DND-41 (cell line): ENCODE measurements around the gene CEL.
"Not testable (repeated sequence)": the region's sequence is repeated elsewhere in the genome, so short reads cannot be mapped to it uniquely, and the experiment has no call there.

ENCODE experiments used
- ATAC-seq: fragments of 200-7000 bp; cut with Tn5 transposase; 3 replicates; pipeline ENCODE4 v1.9.1; 2021; ENCODE audit warnings: low read depth; ENCODE audit not compliant: insufficient read depth
- DNase-seq: peaks from one replicate; pipeline ENCODE4 v3.0.0-alpha.2; 2020
- H2AFZ ChIP-seq: 2 replicates; pipeline ENCODE4 v1.6.0; 2012; ENCODE audit warnings: low read depth, low read length
- H3K27ac ChIP-seq: 2 replicates; pipeline ENCODE4 v1.5.1; 2012; ENCODE audit warnings: low read length, inconsistent platforms
- H3K27me3 ChIP-seq: fragments of 200-600 bp; sonication (generic); 2 replicates; pipeline ENCODE4 v1.6.0; 2012; ENCODE audit warnings: low read length, mild to moderate bottlenecking, inconsistent platforms; ENCODE audit not compliant: insufficient read depth, poor library complexity
- H3K36me3 ChIP-seq: 2 replicates; pipeline ENCODE4 v1.5.1; 2012; ENCODE audit warnings: low read length, inconsistent platforms; ENCODE audit not compliant: insufficient read depth
- H3K4me1 ChIP-seq: 2 replicates; pipeline ENCODE4 v1.5.1; 2012; ENCODE audit warnings: mild to moderate bottlenecking, low read length; ENCODE audit not compliant: insufficient read depth
- H3K4me2 ChIP-seq: 2 replicates; pipeline ENCODE4 v1.6.0; 2012; ENCODE audit warnings: mild to moderate bottlenecking, moderate library complexity, low read length, inconsistent platforms; ENCODE audit not compliant: insufficient read depth
- H3K4me3 ChIP-seq, 2 experiments: fragments of 200-600 bp in 1 of 2; shearing (Covaris generic) in 1 of 2; 2 replicates each; pipeline ENCODE4 v1.5.1; 2012 to 2016; ENCODE audit warnings: inconsistent platforms in 2 of 2, low read length in 2 of 2, mild to moderate bottlenecking in 2 of 2, low read depth in 1 of 2, moderate library complexity in 1 of 2
- H3K79me2 ChIP-seq: 2 replicates; pipeline ENCODE4 v1.6.0; 2012; ENCODE audit warnings: low read length, inconsistent platforms; ENCODE audit not compliant: insufficient read depth
- H3K9ac ChIP-seq: 2 replicates; pipeline ENCODE4 v1.6.0; 2012; ENCODE audit warnings: low read depth, mild to moderate bottlenecking, inconsistent platforms, low read length, moderate library complexity
- H3K9me3 ChIP-seq: 2 replicates; pipeline ENCODE4 v1.5.1; 2012; ENCODE audit warnings: low read length, moderate library complexity, mild to moderate bottlenecking, inconsistent platforms; ENCODE audit not compliant: insufficient read depth, severe bottlenecking
- H4K20me1 ChIP-seq: 2 replicates; pipeline ENCODE4 v1.6.0; 2012; ENCODE audit warnings: low read length; ENCODE audit not compliant: insufficient read depth
- EZH2 ChIP-seq: IDR thresholded peaks from 3 replicates; pipeline ENCODE4 v1.6.1; 2012; ENCODE audit warnings: borderline replicate concordance, low read depth, mild to moderate bottlenecking, moderate library complexity, low read length, inconsistent platforms; ENCODE audit not compliant: severe bottlenecking
- TF ChIP-seq, protein P1 (sequence below): IDR thresholded peaks from 2 replicates; pipeline ENCODE4 v1.5.1; 2012; ENCODE audit warnings: borderline replicate concordance, low read length, moderate library complexity, mild to moderate bottlenecking; ENCODE audit not compliant: poor library complexity, severe bottlenecking; ENCODE audit errors: extremely low read depth

Gene CEL

DNA sequence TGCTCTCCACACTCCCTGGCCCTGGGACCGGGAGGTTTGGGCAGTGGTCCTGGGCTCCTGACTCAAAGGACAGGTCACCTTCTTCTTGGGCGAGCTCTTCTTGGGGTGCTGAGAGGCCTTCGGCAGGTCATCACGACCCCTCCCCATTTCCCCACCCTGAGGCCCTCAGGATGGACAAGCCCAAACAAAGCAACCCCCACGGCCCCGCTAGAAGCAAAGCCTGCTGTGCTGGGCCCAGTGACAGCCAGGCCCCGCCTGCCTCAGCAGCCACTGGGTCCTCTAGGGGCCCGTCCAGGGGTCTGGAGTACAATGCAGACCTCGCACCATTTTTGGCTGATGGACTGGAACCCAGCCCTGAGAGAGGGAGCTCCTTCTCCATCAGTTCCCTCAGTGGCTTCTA, 21.9 kb downstream of the CEL start:
- not testable (repeated sequence) for H3K79me2 ChIP-seq, H3K4me2 ChIP-seq, H3K4me3 ChIP-seq, H3K27me3 ChIP-seq, H4K20me1 ChIP-seq, ATAC-seq, H3K9ac ChIP-seq, H3K4me1 ChIP-seq, DNase-seq, H2AFZ ChIP-seq, H3K36me3 ChIP-seq, H3K9me3 ChIP-seq, H3K27ac ChIP-seq

DNA sequence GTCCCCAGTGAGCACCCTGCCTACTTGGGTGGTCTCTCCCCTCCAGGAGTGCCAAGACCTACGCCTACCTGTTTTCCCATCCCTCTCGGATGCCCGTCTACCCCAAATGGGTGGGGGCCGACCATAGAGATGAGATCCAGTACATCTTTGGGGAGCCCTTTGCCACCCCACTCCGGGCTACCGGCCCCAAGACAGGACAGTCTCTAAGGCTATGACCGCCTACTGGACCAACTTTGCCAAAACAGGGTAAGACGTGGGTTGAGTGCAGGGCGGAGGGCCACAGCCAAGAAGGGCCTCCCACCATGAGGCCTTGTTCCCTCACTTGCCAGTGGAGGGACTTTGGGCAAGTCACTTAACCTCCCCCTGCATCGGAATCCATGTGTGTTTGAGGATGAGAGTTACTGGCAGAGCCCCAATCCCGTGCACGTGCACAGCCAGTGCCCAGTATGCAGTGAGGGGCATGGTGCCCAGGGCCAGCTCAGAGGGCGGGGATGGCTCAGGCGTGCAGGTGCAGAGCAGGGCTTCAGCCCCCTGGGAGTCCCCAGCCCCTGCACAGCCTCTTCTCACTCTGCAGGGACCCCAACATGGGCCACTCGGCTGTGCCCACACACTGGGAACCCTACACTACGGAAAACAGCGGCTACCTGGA, 24.6 kb downstream of the CEL start:
- H3K9me3 ChIP-seq, H3K9ac ChIP-seq, H3K36me3 ChIP-seq, H3K4me2 ChIP-seq, H3K79me2 ChIP-seq, H3K4me1 ChIP-seq, DNase-seq, H2AFZ ChIP-seq, H3K27ac ChIP-seq, H4K20me1 ChIP-seq, H3K4me3 ChIP-seq, ATAC-seq, H3K27me3 ChIP-seq: not testable (repeated sequence)

DNA sequence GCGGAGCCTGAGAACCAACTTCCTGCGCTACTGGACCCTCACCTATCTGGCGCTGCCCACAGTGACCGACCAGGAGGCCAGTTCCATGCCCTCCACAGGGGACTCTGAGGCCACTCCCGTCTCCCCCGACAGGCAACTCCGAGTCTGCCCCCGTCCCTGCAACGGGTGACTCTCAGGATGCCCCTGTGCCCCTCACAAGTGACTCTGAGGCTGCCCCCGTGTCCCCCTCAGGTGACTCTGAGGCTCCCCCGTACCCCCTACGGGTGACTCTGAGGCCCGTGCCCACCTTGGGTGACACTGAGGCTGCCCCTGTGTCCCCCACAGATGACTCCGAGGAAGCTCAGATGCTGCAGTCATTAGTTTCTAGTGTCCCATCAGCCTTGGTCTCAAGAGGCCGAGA, 25.1 kb downstream of the CEL start:
- Histone ChIP-seq H3K27ac (no peak overlapping the region), H3K27me3 (no peaks in the 10 kb centered on the region), H3K4me3 (no peak overlapping the region), H4K20me1 (no peaks in the 10 kb centered on the region), H3K9me3 (no peaks in the 10 kb centered on the region), H2AFZ (no peak overlapping the region), H3K4me2 (no peak overlapping the region), H3K36me3 (no peaks in the 10 kb centered on the region), H3K4me1 (no peaks in the 10 kb centered on the region), H3K79me2 (no peaks in the 10 kb centered on the region), H3K9ac (no peak overlapping the region)
- no peak for ATAC-seq
- no peak for TF ChIP-seq EZH2
- TF ChIP-seq, protein P1, sequence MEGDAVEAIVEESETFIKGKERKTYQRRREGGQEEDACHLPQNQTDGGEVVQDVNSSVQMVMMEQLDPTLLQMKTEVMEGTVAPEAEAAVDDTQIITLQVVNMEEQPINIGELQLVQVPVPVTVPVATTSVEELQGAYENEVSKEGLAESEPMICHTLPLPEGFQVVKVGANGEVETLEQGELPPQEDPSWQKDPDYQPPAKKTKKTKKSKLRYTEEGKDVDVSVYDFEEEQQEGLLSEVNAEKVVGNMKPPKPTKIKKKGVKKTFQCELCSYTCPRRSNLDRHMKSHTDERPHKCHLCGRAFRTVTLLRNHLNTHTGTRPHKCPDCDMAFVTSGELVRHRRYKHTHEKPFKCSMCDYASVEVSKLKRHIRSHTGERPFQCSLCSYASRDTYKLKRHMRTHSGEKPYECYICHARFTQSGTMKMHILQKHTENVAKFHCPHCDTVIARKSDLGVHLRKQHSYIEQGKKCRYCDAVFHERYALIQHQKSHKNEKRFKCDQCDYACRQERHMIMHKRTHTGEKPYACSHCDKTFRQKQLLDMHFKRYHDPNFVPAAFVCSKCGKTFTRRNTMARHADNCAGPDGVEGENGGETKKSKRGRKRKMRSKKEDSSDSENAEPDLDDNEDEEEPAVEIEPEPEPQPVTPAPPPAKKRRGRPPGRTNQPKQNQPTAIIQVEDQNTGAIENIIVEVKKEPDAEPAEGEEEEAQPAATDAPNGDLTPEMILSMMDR = no peak
- no peak for DNase-seq

DNA sequence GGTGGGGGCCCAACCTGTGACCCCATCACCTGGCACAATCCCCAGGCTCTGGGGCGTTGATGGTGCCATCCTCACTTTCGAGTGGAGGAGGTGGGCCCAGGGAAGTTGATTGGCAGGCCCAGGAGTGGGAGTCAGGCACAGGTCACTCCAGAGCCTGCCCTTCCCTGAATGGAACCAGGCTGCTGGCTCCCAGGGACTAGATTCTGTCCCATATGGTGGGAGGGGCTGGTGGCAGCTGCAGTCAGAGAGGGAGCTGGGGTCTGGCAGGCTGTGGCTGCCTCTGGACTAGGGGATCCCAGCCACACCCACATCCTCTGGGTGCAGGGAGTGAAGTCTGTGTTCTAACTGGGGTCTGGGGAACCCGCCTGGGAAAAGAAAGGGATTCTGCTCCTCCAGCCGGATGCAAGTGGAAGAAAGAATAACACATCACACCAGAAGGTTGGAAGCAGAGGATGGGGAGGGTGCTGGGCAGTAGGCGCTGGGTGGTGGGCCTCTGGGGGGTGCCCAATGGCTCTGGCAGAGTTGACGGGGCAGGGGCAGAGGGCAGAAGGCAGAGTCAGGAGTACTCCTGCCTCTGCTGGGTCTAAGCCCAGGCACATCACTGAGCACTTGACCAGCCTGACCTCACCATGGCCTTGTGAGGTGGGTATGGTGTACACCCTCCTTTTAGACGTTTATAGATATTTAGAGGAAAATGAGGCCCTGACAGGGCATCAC, 25.8 kb downstream of the CEL start:
- no peak for DNase-seq

More for the DNA sequence above, 25.8 kb downstream of the CEL start:
- no peak overlapping the region for H3K27ac ChIP-seq
- no peak overlapping the region for H2AFZ ChIP-seq
- H3K36me3 ChIP-seq = no peaks in the 10 kb centered on the region
- no peak for TF ChIP-seq EZH2
- TF ChIP-seq, protein P1 = no peak
- ATAC-seq = no peak
- no peaks in the 10 kb centered on the region for H3K27me3 ChIP-seq
- H3K9me3 ChIP-seq = no peaks in the 10 kb centered on the region
- no peaks in the 10 kb centered on the region for H4K20me1 ChIP-seq
- no peak overlapping the region for H3K4me3 ChIP-seq
- no peaks in the 10 kb centered on the region for H3K79me2 ChIP-seq
- H3K9ac ChIP-seq = no peak overlapping the region
- no peaks in the 10 kb centered on the region for H3K4me1 ChIP-seq
- no peak overlapping the region for H3K4me2 ChIP-seq
